Right hindlimb (tissue), 1 donor: ENCODE measurements around the gene ARMH4.

Source experiments
- DNase-seq: peaks from one replicate; pipeline ENCODE4 v3.0.0-alpha.2; 2018

ARMH4 gene

GRCh38 chr14:58098507-58098906 is 53.5 kb downstream of the ARMH4 start:
- DNase-seq = no peak

- no peak for DNase-seq
Observed at GRCh38 chr14:58096731-58097130, 55.3 kb downstream of the ARMH4 start.

- DNase-seq = no peak
Observed at GRCh38 chr14:58091883-58092630, 60.0 kb downstream of the ARMH4 start.

GRCh38 chr14:58089612-58090011 is 62.4 kb downstream of the ARMH4 start:
- DNase-seq = no peak

- no peak for DNase-seq
Observed at GRCh38 chr14:58088961-58089360, 63.1 kb downstream of the ARMH4 start.

- DNase-seq = no peak
Observed at GRCh38 chr14:58085877-58086276, 66.1 kb downstream of the ARMH4 start.

GRCh38 chr14:58082491-58083098 is 69.4 kb downstream of the ARMH4 start:
- DNase-seq = no peak

- no peak for DNase-seq
Observed at GRCh38 chr14:58082011-58082410, 70.0 kb downstream of the ARMH4 start.

GRCh38 chr14:58078471-58078870 is 73.5 kb downstream of the ARMH4 start:
- DNase-seq = no peak

- DNase-seq = no peak
Observed at GRCh38 chr14:58078068-58078467, 73.9 kb downstream of the ARMH4 start.

- no peak for DNase-seq
Observed at GRCh38 chr14:58077621-58078020, 74.4 kb downstream of the ARMH4 start.

GRCh38 chr14:58073516-58073915 is 78.5 kb downstream of the ARMH4 start:
- no peak for DNase-seq

GRCh38 chr14:58072288-58073071 is 79.5 kb downstream of the ARMH4 start:
- DNase-seq = peak; percentile 64

GRCh38 chr14:58071341-58071740 is 80.7 kb downstream of the ARMH4 start:
- no peak for DNase-seq

- DNase-seq = no peak
Observed at GRCh38 chr14:58068306-58068705, 83.7 kb downstream of the ARMH4 start.

- no peak for DNase-seq
Observed at GRCh38 chr14:58066115-58066514, 85.9 kb downstream of the ARMH4 start.

- no peak for DNase-seq
Observed at GRCh38 chr14:58061581-58061980, 90.4 kb downstream of the ARMH4 start.

- DNase-seq = no peak
Observed at GRCh38 chr14:58060898-58061297, 91.1 kb downstream of the ARMH4 start.

- DNase-seq = no peak
Observed at GRCh38 chr14:58060077-58060476, 91.9 kb downstream of the ARMH4 start.

GRCh38 chr14:58059126-58059525 is 92.9 kb downstream of the ARMH4 start:
- no peak for DNase-seq

- DNase-seq = no peak
Observed at GRCh38 chr14:58055497-58056010, 96.5 kb downstream of the ARMH4 start.

GRCh38 chr14:58054100-58054499 is 97.9 kb downstream of the ARMH4 start:
- DNase-seq = peak; percentile 35

- no peak for DNase-seq
Observed at GRCh38 chr14:58048219-58048618, 103.8 kb downstream of the ARMH4 start.

GRCh38 chr14:58027904-58028303 is 124.1 kb downstream of the ARMH4 start:
- no peak for DNase-seq
